Cerebellar cortex (tissue), 1 donor: ENCODE results near the gene PARP8.

ENCODE experiments used
- DNase-seq: peaks from one replicate; pipeline ENCODE4 v3.0.0-alpha.2; 2015; ENCODE audit warnings: low spot score

Gene PARP8

DNA sequence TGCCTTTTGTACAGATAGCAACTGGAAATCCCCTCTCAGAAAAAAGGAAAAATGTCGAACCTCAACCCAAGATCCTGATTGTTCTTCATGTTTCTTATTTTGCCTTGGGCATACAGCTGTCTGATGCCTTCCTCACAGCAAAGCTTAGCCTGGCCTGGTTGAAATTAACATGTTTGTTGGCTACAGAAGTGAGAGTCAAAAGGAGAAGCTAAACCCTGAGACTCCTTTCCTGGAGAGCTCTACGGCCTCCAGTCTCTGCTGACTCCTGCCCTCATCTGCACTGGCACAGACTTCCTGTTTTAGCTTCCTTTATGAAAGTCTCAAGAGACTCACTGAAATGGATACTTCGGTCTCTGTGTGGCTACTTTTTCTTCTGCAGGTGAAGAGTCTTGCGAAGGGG lies 186.7 kb downstream of the PARP8 start:
- no peak for DNase-seq

DNA sequence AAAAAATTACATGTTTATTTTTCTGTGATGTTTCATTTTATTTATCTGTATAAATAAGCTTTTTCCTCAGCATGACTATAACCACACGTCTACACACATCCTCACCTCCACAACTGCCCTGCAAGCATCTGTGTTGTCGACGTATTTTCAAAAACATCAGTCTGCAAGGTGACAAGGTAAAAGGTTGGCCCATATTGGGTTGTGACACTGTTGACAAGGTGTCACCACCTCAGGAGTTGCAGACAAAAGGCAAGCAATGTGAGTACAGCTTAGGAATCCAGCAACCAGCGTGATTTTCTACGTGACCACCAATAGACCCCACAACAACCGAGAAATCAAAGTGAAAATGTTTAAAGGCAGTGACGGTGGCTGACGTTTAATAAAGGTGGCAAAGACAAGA lies 187.6 kb downstream of the PARP8 start:
- no peak for DNase-seq

DNA sequence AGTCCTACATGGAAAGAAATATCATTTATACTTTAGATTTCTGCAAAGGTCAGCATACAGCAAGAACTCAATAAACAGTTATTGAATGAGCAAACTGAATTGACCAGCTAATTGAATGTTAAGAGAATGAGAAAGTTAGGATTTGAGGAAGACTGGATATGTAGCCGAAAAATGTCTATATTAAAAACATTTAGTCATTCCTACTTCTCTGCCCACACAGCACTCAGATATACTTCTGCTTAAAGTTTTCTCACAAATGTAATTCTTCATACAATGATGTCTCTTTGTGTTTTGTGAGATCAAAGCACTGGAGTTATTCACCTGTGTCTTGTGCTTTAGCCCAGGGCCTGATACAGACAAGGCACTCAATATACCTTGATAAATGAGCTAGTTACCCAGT lies 188.6 kb downstream of the PARP8 start:
- no peak for DNase-seq

DNA sequence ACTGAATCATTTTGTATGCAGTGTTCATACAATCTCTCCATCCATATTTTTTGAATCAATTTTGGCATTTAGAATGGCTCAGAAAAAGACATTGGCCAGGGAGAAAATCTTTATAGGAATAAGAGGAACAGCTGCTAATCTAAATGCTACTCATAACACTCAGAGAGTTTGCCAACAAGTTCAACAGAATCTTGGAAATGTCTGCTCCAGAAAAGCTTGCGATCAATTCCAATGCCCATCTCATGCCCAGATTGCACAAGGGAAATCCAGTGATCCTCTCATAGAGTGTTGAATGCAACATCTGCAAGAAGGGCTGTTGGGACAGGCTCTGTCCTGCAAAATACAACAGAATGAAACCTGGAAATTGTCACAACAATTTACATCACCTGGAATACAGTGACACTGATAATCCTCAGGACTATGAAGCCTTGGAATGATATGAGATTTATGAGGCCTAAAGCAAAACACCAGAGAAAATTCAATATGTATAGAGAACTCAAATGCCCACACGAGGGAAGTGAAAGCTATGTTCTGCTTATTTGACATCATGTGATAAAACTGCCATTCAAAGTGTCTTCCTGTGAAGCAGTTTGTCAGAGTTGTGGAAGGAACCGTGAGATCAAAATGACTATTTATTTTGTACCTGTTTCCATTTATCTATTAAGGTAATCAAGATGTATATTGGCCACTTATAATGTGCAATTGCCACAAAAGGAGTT lies 190.1 kb downstream of the PARP8 start:
- no peak for DNase-seq

DNA sequence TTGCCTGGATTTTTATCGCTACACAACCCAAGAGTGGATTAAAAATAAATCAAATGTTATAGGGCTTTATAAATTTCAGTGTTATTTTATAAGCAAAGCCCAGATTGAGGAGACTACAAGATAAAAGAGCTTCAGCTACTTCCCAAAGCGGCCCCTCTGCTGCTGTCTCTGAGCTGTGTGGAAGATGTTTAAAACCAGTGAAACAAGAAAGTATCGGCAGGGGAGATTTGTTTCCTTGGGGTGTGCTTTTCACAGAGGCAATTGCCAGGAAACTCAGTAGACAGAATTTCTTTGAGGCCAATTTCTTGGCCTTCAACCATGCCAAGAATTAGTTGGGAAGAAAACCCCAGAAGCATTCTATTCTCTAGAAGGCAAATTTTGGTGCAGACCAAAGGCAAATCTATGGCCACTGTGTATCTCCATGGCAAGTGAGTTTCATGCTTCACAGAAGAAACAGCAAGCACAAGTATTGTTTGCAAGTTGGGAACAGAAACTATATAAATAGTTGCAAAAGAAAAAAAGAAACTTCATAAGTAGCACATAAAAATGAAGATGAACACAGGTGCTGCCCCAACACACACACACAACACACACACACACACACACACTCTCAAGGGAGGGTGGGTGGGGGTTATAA lies 197.2 kb downstream of the PARP8 start:
- DNase-seq = no peak

- no peak for DNase-seq
Observed at GRCh38 chr5:50864466-50864865, 198.0 kb downstream of the PARP8 start.

GRCh38 chr5:50866415-50866814 lies 200.0 kb downstream of the PARP8 start:
- no peak for DNase-seq

- DNase-seq = no peak
Observed at GRCh38 chr5:50867140-50867539, 200.7 kb downstream of the PARP8 start.

DNA sequence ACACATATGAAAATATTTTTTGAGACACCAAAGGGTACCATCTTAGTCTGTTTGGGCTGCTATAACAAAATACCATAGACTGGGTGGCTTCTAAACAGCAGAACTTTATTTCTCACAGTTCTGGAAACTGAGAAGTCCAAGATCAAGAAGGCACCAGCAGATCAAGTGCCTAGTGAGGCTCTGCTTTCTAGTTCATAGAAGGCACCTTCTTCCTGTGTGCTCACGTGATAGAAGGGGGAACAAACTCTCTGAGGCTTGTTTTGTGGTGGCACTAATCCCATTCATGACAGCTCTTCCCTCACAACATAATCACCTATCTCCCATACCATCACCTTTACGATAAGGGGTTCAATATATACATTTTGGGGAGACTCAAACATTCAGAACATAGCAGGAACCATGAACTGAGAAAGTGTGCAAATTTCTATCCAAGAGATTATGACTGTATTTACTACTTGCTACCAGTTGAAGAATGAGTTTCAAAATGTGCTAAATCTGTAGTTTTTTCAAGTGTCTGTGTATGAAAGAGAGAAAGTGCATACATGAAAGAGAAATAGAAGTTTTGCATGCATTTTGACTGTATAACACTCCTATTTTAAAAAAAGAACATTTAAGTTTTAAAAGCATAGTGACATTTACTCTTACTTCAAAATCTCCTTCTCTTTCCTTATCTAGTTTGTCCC lies 207.3 kb downstream of the PARP8 start:
- no peak for DNase-seq

- DNase-seq = no peak
Observed at GRCh38 chr5:50874306-50875001, 208.0 kb downstream of the PARP8 start.

DNA sequence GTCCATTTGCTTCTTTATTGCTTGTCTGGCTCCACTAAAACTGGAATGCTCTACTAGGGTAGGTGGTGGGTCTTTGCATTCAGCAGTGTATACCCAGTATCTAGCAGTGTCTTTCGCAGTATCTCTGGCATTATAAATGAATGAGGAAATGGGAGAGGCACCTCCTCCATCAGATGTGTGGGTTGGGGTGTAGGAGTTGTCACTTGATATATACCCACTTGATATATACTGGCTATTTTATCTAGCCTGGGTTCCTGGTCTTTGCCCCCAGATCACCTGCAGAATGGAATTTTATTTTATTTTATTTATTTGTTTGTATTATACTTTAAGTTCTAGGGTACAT lies 208.5 kb downstream of the PARP8 start:
- no peak for DNase-seq

GRCh38 chr5:50878470-50878869 lies 212.0 kb downstream of the PARP8 start:
- DNase-seq = no peak

DNA sequence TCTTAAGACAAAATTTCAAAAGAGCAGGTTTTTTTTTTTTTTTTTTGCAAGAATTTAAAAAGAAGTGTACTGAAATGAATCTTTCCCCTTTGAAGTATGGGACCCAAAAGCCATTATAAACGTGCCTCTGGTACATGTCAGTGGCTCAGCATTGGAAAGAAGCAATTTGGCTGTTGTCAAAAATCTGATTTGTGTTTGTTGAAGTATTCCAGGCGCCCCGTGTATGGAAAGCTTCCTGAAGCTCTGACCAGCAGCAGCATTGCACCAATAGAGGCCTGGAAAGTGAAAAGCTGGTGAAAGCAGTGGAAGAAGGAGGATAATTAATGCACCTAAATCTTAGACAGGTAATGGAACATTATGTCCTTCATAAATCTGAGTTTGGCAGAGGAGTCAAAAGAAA lies 215.0 kb downstream of the PARP8 start:
- DNase-seq = no peak

DNA sequence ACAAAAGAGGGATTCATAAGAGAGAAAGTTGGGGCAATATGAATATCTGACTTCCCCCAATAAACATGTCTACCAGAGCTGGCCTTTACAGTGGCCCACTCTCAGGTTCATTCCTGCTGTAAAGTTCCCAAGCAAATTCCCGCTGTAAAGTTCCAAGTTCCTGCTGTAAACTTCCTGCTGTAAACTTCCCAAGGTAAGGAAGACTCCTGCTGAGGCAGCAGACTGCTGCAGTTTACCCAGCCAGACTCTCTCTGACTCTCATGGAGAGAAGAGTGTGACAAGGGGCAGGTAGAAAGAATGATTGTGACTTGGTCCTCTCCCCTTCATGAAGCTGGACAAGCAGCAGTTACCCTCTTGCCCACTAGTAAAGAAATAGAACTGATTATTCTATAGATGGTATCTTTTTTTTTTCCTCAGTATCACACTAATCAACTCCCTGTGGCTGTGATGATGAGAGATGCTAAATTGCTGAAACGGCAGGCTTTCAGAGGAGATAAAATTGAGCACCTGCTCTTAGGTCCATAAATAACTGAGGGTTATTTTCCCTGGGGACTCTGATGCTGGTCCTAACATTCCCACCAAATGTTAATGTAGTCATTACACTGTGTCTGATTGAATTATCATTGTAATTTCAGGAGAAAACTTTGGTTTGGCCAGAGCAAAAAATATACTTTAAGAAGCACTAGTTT lies 220.4 kb downstream of the PARP8 start:
- DNase-seq = no peak

DNA sequence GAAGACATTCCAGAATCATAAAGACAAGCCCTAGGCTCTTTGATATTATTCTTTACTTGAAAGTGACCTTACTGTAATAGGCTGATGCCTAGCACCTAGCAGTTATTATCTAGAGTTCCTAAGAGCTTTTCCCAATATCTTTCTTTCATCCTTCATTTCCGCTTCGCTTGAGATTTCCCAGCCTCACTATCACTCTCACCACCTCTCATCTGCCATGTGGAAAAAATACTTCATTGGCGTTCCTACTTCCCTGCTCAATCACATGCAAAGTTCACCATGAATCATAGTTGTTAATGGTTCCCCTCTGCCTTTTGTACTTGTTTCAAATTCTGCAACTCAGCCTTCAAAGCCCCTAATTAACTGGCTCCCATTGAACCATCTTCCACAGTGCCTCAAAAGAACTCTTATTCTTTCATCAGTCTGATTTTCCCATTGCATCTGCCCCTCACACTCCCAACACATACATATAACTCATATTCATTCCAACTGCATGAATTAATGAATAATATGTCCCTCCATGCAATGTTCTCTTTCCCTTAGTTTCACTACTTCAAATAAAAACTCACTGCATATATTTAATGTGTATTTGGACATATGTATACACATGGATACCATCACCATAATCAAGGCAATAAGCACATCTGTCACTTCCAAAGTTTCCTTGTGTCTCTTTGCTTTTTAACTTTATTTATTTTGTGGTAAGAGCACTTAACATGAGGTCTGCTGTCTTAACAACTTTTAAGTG lies 221.6 kb downstream of the PARP8 start:
- DNase-seq = no peak

DNA sequence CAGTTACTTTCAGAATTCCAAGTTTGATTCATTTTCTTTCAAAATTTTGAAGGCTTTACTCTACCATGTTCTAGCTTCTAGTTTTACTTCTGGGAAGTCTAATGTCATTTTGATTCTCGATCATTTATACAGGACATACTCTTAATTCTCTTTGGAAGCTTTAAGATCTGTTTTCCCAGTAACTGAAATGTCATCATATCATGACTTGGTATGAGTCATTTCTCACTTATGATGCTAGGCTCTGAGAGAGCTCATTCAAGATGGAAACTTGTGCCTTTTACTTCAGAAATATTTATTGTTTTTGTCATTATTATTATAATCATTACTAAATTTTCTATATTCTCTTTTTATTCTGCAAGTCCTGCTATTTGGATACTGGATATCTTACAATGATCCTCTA lies 222.3 kb downstream of the PARP8 start:
- DNase-seq = no peak

GRCh38 chr5:50889790-50890189 lies 223.4 kb downstream of the PARP8 start:
- no peak for DNase-seq
